GM20431 (cell line): ENCODE data around the gene WDR1.

Source experiments
- in situ Hi-C: fragments of 300-500 bp; cut with MseI, MboI; formaldehyde crosslinking; loops from one replicate; pipeline ENCODE4 v1.15.0; 2020; ENCODE audit warnings: low sequenced_read_pairs; ENCODE audit not compliant: unreplicated experiment

Gene WDR1, protein sequence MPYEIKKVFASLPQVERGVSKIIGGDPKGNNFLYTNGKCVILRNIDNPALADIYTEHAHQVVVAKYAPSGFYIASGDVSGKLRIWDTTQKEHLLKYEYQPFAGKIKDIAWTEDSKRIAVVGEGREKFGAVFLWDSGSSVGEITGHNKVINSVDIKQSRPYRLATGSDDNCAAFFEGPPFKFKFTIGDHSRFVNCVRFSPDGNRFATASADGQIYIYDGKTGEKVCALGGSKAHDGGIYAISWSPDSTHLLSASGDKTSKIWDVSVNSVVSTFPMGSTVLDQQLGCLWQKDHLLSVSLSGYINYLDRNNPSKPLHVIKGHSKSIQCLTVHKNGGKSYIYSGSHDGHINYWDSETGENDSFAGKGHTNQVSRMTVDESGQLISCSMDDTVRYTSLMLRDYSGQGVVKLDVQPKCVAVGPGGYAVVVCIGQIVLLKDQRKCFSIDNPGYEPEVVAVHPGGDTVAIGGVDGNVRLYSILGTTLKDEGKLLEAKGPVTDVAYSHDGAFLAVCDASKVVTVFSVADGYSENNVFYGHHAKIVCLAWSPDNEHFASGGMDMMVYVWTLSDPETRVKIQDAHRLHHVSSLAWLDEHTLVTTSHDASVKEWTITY

DNA sequence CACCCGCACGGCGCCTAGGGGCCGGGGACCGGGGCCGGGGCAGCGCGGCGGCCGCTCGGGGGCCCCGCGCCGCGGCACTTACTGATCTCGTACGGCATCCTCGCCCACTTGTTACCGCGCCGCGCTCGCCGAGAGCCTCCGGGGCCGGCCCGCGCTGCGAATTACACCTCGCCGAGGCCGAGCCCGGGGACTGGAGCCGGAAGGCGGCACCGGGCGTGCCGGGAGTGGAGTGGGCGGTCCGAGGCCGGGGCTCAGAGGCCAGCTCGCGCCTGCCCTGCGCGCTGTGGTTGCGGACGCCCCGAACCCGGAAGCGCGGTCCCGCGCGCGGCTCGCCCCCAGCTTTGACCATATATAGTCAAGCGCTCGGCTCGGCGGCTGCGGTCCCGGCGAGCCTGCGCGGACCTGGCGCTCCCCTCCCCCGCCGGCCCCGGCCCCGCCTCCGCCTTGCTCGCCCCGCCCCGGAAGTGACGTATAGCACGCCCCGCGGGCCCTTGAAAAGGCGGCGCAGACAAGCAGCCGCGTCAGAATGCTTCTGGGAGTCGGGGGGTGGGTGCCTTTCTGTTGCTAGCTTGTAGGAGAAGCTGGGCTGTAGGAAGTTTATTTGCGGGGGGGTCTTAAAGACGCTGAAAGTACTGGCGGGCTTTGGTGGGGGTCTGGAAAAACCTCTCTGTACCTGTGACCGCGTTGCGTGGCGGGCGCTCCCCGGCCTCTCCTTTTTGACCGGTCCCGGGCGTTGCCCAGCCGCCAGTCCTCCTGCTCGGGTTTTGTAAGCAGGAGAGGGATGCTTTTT, at the start of gene WDR1:
Gene WDR1 (minus strand): TSS at position 231 of the 790 bp plus-strand sequence. CDS start 133 bp downstream, at position 98.
- in situ Hi-C loops = no loop called here

DNA sequence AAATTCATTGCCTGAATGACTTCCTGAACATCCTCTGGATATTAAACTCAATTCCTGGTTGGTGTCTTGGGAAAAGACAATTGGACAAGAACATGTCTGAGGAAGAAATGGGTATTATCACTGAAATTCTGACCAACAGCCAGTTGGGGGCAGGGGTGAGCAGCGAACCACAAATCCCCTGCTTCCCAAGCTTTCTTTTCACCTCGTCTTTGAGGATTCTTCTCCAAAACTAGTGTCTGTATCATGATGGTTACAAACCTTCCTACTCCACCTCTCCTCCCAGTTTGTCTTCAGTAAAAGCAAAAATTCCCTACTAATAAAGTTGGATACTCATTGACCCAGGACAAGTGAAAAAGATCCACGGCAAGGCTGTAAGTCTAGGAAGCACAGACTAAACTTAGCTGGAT, 48.3 kb upstream of the WDR1 start:
- in situ Hi-C loops = loop anchor here (25.0 kb wide), 1 partner anchor 372 kb away; no protein-coding TSS in a partner anchor

DNA sequence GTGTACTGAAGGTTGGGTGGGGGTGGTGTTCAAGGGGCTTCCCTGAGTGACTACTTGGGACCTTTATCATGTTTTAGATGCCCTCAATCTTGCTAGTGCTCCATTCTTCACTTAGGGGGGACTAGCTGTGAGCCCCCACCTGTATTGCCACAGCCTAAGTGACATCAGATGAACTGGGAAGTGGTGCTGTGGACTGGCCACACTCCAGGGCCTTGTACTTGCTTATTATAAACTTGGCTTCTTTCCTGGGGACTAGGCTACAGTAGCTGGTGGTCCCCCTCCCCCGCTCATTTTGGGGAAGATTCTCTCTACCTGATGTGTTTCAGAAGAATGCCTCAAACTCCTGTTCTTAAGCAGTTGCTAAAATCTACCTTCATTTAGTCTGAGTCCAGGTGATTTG, 46.7 kb upstream of the WDR1 start:
- in situ Hi-C loops = loop anchor here (25.0 kb wide), 1 partner anchor 374 kb away; no protein-coding TSS in a partner anchor

DNA sequence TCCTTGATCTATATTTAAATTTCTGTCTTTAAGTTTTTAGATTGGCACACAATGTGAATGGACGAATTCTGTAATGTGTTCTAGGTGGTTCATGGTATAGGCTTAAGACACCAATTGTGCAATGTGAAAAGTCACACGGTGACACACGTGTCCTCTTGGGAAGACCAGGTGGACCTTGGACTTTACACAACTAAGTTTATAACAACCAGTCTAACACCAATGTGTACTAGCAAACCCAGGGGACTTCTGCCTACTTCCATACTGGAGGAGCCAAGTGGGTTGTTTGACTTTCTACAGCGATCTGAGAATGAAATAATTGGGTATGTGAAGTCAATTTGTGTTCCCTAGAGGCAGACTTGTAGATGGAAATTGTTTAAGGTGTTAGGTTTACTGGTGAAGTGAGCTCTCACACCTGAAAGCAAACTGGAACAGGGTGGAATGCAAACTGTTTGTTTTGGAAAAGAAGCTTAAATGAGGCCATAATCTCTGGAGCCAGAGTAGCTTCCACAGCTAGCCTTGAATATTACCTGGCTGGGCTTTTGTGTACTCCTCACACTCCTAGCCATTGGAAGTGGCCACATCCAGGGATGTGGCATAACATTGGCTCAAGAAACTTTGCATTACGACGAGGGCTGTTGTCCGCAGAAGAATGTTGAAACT, 45.9 kb upstream of the WDR1 start:
- in situ Hi-C loops = loop anchor here (25.0 kb wide), 1 partner anchor 375 kb away; no protein-coding TSS in a partner anchor

DNA sequence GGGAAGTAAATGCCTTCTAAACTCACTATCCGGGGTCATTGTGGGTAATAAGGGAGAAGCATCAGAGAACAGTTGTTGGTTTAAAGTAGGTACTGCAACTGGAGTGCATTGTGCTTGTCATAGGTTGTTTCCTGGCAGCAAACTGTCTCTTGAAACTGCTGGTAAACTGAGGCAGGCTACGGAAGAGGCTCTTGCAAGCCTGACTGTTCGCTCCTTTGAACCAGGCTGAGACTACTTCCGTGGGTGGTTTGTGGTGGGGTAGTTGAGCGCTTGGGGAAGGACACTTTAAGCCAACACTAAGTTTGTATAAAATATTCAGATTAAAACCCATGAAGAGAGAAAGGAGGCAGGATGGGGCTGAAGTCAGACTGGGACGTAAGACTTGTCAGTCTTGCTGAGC, 45.2 kb upstream of the WDR1 start:
- in situ Hi-C loops = loop anchor here (25.0 kb wide), 1 partner anchor 375 kb away; no protein-coding TSS in a partner anchor

DNA sequence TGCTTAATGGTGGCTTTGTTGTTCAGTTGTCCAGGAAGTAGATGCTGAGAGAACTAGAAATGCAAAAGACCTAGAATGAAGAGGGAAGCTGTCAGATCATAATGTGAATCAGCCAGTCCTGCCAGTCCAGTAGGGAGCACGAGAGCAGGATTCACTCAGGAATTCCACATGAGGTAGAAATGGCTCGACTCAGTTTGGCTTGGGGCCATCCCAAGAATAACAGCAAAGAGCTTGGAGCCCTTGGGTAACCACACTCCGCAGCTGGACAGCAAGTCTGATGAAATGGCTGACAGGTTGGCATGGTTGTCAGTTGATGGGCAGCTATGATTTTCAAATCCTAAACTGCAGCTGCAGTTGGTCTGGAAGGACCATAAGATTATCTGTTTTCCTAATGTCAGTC, 44.5 kb upstream of the WDR1 start:
- in situ Hi-C loops = loop anchor here (25.0 kb wide), 1 partner anchor 376 kb away; no protein-coding TSS in a partner anchor

DNA sequence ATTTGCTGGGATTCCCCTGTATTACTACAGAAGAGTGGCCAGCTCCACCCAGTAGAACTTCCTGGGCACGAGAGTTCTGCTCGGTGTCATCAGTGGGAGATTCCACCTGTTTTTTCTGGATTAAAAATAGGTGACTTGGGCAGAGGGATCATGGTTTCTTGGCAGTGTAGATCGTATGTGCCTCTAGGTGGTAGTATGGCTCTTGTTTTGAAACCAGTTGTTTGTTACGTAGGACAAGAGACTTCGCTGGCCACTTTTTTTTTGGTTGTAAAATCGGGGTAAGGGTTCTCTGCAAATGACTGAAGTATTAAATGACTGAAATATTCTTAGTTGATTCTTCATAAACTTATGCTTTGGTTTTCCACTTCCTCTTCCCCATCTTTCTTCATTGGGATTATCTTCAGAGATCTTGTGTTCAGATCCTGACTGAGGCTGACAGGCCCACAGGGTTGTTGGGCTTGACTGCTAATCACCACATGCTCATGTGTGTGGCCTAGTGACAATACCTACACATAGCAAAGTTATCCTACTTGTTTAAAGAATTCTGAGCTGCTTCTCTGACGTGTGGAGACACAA, 43.8 kb upstream of the WDR1 start:
- in situ Hi-C loops = loop anchor here (25.0 kb wide), 1 partner anchor 377 kb away; no protein-coding TSS in a partner anchor

DNA sequence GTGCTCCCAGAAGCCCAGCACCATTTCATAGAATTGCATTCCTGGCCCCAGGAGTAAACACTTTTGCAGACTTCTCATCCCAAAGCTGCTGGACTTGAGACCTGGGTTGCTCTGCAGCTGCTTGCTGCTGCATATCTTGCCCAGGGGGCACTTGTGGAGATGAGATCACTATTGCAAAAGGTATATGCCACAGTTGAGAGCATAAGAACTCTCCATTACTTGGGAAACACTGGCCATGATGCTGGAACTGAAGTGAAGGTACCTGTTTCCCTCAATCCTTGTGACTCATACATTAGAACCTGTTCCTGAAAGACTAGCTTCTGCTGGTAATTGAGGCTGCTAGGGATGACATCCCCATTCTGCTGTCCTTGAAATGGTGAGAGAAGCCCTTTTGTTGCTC, 43.1 kb upstream of the WDR1 start:
- in situ Hi-C loops = loop anchor here (25.0 kb wide), 1 partner anchor 378 kb away; no protein-coding TSS in a partner anchor

DNA sequence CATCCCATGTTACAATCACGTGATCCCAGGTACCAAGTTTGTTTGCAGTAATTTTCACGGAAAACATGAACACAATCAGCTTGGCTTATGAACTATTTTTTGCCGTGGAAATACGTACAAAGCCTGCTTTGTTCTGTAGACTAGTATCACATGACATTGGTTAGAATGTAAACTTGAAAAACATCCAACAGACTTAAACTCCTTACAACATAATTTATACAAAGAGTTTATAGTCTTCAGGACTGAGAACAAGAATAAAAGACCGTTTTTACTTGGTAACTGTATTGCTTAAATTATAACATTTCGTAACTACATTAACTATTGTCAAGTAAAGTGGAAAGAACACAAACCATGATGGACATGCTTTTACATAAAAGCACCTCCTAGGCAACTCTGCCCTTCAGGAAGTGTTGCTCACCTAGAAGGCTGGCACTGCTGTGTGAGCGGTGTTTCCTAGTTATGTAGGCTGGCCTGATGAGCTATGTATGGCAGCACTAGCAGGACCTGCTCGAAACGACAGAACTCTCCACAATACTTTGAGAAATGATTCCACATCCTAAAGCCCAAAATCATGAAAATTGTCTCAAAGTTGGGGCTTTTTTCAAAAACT, 41.8 kb upstream of the WDR1 start:
- in situ Hi-C loops = loop anchor here (25.0 kb wide), 1 partner anchor 379 kb away; no protein-coding TSS in a partner anchor

DNA sequence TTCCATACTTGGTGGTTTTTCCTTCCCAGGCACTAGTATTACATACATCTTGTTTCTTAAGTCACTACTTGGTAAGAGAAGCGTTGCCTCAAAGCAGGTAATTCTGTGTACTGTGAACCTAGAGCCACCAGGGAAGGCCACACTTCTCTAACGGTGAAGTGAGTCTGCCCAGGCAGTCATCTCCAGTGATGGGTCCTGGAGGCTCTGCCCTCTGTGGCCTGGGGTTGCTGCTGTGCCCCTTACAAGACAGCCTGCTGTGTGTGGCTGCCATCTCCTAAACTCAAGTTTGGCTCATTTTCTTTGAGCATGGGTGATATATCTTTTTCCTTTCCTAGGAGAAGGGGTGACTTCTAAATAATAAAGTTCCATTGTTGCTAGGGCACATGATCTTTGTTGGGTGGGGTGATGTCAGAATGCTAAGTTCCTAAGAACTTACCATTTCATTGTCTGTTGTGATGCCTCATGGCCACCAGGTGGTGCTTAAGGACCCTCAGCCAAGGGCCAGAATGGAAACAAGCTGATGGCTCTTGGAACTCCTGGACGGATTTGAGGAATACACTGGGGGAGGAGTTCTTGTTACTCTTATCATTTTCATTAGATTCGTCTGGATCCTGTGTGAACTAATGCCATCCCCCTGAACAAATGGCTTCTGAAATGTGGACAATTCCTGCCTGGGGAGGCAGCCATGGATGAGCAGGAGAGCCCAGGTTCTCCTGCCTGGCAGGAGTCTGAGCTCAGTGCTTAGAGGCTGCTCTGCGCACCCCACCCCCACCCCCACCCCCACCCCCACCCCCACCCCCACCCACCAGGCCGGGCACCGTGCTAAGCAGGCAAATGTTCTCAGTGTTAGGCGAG, 41.1 kb upstream of the WDR1 start:
- in situ Hi-C loops = loop anchor here (25.0 kb wide), 1 partner anchor 380 kb away; no protein-coding TSS in a partner anchor

DNA sequence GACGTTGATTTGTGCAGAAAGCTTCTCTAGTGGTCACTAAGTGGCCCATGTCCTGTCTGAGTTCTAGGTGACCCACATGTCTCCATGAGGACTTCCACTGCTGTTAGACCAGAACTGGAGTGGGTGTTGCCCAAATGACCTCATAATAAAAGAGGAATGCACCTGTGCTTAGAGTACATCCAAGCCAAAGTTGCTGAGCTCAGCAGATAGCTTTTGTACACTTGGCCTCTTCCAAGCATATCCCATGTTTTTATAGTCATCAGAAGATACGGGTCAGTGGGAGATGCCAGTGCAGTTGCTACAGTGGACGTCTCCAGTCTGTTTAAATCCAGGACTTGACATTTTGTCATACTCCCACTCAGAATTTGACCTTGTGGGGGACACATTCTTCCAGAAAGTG, 37.6 kb upstream of the WDR1 start:
- in situ Hi-C loops = loop anchor here (25.0 kb wide), 1 partner anchor 383 kb away; no protein-coding TSS in a partner anchor

DNA sequence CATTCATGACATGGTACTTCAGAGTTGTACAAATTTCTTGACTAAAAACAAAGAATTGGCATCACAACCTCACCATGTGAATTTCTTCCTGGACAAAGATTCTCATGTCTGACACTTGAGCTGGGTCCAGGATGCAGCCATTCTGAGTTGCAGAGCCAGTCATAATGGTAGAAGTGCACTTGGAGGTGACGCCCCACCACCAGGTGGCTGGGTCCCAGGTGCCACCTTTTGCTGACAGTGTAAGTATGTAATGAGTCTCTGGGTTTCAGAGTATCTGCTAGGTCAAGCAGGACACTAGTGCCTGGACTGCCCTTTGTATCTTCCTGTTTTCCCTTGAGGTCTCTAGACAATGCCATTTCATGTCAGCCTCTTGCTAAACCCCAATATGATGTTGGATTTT, 36.6 kb upstream of the WDR1 start:
- in situ Hi-C loops = loop anchor here (25.0 kb wide), 1 partner anchor 384 kb away; no protein-coding TSS in a partner anchor

DNA sequence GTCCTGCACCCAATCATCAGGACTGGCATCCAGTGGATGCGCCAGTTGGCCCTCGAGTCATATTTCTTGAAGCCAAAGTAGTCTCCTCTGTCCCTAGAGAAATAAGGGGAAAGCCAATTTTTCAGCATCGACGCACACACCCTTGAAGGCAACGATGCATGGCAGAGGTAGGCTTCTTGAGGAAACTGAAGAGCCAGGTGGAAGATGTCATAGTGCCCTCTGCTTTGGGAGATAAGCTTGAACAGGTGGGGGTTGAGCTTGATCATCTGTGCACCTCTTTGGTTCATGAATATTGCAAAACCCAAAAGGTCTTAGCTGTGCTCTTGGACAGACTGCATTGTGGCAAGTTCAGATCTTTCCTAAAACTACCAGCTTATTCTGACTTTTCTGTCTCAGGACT, 34.6 kb upstream of the WDR1 start:
- in situ Hi-C loops = loop anchor here (25.0 kb wide), 1 partner anchor 386 kb away; no protein-coding TSS in a partner anchor

DNA sequence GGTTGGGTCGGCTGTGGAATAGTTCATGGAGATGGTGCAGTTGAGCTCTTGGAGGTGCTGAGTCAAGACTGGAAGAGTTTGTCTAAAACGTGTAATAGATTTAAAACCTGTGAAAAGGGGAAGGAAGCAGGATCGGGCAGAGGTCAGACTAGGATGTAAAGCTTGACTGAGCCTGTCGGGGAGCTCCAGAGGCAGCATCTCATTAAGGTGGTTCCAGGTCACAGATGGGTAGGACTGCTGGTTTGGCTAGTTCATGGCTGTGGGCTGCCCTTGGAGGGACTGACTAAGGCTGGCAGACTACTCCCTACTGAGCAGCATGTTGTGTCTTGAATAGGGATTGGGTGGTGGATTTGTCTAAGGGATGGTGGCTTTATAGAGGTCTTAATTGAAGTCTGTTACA, 28.4 kb upstream of the WDR1 start:
- in situ Hi-C loops = no loop called here

DNA sequence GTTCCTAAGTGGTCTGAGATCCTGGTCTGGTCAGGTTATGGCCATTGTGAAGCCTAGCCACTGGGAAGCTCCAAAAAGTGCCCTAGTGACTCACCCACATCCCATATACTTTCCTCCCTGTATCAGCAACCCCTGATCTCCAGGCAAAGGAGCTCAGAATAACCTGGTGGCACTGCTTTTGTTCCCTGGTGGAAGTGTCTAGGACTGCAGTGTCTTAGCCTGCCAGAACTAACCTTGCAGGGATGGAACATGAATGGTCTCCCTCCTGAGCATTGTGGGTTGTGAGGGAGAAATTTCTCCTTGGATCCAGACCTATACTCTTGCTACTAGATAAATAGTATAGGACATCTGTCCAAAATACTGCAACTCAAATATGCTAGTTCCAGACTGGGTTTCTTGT, 27.9 kb upstream of the WDR1 start:
- in situ Hi-C loops = no loop called here

DNA sequence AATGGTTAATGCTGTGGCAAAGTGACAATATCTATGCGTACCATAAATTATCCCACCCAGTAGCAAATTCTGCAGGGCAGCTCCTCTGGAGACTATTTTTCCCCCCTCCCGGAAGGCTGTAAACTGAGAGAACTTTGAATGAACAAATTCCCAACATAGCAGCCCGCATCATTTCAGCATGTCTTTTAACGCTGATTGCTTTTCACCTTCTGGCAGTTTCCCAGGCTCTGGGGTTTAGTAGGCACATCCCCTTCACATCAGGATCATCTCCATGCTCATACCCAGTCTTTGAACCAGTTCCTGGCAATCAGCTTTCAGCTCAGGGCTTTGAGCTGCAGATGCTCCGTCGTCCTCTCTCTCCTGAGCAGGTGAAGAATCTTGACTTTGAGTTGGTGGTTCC, 26.6 kb upstream of the WDR1 start:
- in situ Hi-C loops = no loop called here

DNA sequence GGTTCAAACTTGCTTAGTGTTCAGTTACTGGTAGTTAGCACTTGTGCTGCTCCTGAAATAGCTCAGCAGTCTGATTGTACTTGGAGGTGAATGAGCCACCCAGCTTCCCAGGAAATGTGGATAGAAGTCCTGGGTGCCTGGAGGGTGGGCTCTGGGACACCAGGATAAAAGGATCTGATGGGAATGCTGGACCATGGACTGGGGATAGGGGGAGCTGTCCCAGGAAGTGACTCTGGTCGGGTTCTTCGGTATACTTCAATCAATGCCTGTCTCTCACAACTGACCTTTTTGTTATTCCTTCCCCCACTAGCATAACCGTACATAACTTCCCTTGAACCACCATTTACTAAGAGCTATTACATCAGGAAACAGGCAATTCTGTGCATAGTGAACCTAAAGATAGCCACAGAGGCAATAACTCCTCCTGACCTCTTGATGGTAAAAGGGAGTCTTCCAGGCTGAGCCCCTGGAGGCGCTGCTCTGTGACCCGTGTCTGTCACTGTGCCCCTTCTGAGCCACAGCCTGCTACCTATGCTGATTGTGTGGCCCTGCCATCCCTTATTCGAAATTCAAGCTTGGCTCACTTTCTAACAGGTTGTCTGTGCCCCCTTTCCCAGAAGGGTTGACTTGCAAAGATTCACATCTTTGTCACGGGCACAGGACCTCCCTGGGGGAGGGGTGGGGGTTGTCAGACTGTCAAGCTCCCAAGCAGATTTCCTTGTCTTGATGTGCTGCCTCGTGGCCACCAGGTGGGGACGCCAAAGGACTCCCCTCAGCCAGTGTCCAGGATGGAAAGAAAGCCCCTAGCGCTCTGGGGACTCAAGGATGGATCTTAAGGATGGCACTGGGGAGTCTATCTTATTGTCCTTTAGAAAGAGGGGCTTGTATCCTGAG, 24.5 kb upstream of the WDR1 start:
- in situ Hi-C loops = no loop called here
